ENCODE results near the gene KCNE5.

DNA sequence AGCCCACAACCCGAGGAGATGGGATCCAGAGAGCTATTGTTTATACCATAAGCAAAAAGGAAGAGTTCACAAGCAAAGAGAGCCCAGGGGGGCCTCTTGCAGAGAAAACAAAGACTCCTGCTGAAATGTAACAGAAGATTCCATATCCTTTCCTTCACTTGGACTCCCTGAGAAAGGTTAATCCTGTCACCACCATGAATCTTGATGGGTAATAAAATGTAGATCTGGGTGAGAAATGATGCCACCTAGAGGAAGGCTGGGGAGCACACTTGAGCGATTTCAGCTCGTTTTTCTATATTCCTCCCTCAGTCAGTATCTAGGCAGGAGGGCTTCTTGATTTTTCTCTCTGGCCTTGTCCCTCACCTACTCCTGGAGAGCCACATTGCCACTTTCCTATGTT is 10.2 kb upstream of the KCNE5 start:
- no peak for TF ChIP-seq YY1 (IDR thresholded peaks at IDR 0.05; ENCODE audit: insufficient read depth, insufficient read length)
- TF ChIP-seq ZNF274 (IDR thresholded peaks at IDR 0.05; ENCODE audit: low read depth, low read length): no peak

Measured in NT2/D1 (cell line).